GM12874 (cell line): ENCODE measurements around the gene MYO19.

Source experiments
- CTCF ChIP-seq: IDR thresholded peaks from 2 replicates; pipeline ENCODE4 v1.5.1; 2011; ENCODE audit warnings: low read depth, mild to moderate bottlenecking, control low read depth, low read length, moderate library complexity; ENCODE audit not compliant: insufficient read depth

Gene MYO19

GRCh38 chr17:36514856-36515255, 19.8 kb downstream of the MYO19 start:
- no peak for TF ChIP-seq CTCF

DNA sequence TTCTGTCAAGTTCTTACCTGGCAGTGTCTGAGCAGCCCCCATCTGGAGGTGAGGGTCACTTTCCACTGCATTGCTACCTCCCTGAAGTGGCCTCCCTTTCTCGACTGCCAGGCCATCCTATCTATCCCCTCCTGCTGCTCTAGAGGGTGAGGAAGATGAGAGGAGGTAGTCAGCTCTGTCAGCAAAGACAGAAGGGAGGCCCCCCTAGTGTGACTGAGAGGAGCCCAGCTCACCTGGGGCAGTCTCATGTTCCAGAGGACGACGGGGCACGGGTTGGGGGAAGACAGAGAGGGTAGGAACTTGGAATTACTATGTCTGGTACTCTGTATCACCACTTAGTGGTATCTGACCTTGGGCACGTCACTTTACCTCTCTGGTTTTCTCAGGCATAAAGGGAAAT, 22.0 kb downstream of the MYO19 start:
- TF ChIP-seq CTCF: no peak

DNA sequence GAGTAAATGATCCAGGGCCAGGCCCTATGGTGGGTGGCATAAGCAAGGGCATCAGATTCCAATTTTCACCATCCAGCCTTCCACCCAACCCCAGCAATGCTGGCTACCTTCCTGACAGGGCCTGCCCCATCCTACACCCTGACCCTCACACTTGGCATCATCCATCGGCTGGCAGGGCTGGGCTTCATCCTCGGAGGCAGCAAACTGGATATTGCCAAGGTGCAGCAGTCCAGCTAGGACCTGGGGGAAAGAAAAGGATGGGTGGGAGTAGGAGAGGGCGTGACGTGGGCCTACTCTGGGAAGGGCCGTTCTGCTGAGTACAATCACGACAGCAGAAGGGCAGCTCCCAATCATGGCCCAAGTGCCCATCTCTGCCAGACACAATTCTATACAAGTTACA, 23.5 kb downstream of the MYO19 start:
- TF ChIP-seq CTCF: no peak

DNA sequence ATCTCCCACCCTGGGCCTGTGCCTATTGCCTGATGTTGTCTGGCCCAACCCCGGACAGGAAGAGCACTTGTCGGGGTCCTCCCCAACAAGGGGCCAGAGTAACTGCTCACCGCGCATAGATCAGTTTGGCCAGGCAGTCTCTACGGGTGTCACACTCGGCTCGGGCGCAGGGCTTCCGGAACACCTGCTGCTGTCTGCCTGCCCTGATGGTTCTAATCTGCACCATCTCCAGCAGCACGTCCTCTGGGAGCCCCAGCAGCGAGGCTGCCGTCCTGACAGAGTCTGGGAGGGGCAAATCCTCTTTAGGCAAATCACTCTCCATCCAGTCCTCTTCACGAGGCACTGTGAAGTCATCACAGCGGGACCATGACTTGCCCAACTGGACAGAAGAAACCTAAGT, 24.0 kb downstream of the MYO19 start:
- no peak for TF ChIP-seq CTCF

- TF ChIP-seq CTCF: no peak
Measured at GRCh38 chr17:36509272-36509985, 25.2 kb downstream of the MYO19 start.

- TF ChIP-seq CTCF: no peak
Measured at GRCh38 chr17:36507266-36507665, 27.4 kb downstream of the MYO19 start.

- TF ChIP-seq CTCF: no peak
Measured at GRCh38 chr17:36506831-36507230, 27.8 kb downstream of the MYO19 start.
